HG02884 (cell line): ENCODE measurements around the gene RNASEH2B.

Experiments used
- ATAC-seq: cut with Tn5 transposase; IDR thresholded peaks from one replicate; pipeline ENCODE4 v1.9.1; 2021; ENCODE audit warnings: mild to moderate bottlenecking, moderate library complexity; ENCODE audit not compliant: unreplicated experiment

The RNASEH2B gene

GRCh38 chr13:50993934-50994333 is 84.3 kb downstream of the RNASEH2B start:
- ATAC-seq, result no peak

GRCh38 chr13:50994651-50995050 is 85.1 kb downstream of the RNASEH2B start:
- no peak for ATAC-seq

- no peak for ATAC-seq
Measured at GRCh38 chr13:50995854-50996253, 86.3 kb downstream of the RNASEH2B start.

- ATAC-seq, result no peak
Measured at GRCh38 chr13:50998326-50998725, 88.7 kb downstream of the RNASEH2B start.

GRCh38 chr13:50999641-51000040 is 90.0 kb downstream of the RNASEH2B start:
- no peak for ATAC-seq

GRCh38 chr13:51000061-51000460 is 90.5 kb downstream of the RNASEH2B start:
- no peak for ATAC-seq

GRCh38 chr13:51000571-51001260 is 91.1 kb downstream of the RNASEH2B start:
- no peak for ATAC-seq

GRCh38 chr13:51001335-51001734 is 91.7 kb downstream of the RNASEH2B start:
- no peak for ATAC-seq

- no peak for ATAC-seq
Measured at GRCh38 chr13:51002736-51003135, 93.1 kb downstream of the RNASEH2B start.

GRCh38 chr13:51003642-51004041 is 94.1 kb downstream of the RNASEH2B start:
- ATAC-seq, result no peak

GRCh38 chr13:51004111-51004865 is 94.7 kb downstream of the RNASEH2B start:
- no peak for ATAC-seq

GRCh38 chr13:51004918-51005460 is 95.4 kb downstream of the RNASEH2B start:
- no peak for ATAC-seq

- ATAC-seq, result no peak
Measured at GRCh38 chr13:51005566-51005965, 96.0 kb downstream of the RNASEH2B start.
